ENCODE data around the gene TRPT1.

- TF ChIP-seq, protein P1, sequence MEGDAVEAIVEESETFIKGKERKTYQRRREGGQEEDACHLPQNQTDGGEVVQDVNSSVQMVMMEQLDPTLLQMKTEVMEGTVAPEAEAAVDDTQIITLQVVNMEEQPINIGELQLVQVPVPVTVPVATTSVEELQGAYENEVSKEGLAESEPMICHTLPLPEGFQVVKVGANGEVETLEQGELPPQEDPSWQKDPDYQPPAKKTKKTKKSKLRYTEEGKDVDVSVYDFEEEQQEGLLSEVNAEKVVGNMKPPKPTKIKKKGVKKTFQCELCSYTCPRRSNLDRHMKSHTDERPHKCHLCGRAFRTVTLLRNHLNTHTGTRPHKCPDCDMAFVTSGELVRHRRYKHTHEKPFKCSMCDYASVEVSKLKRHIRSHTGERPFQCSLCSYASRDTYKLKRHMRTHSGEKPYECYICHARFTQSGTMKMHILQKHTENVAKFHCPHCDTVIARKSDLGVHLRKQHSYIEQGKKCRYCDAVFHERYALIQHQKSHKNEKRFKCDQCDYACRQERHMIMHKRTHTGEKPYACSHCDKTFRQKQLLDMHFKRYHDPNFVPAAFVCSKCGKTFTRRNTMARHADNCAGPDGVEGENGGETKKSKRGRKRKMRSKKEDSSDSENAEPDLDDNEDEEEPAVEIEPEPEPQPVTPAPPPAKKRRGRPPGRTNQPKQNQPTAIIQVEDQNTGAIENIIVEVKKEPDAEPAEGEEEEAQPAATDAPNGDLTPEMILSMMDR (IDR thresholded peaks at IDR 0.05), result no peak
- no peak for TF ChIP-seq POLR2A (IDR thresholded peaks at IDR 0.05)
These were observed 45.1 kb downstream of the TRPT1 start for GRCh38 chr11:64180891-64181290.
